ENCODE data around the gene ZNF512. TPM values are rescaled to one million over a fixed set of nuclear protein-coding genes. Genes with fewer than 3 reads are reported as not detected.
A peak's percentile ranks its signal among the peaks of the same experiment; 100 is the strongest.

The ZNF512 gene
- total RNA-seq, 4 donors from 2014 or later = 9.2 to 33.3 (median 20.2) TPM

GRCh38 chr2:27653397-27653796 lies 70.6 kb downstream of the ZNF512 start:
- TF ChIP-seq EP300 (IDR thresholded peaks at IDR 0.05; ENCODE audit: low read depth) (no peak), POLR2A (IDR thresholded peaks at IDR 0.05) (no peak), POLR2AphosphoS5 (IDR thresholded peaks at IDR 0.05) (no peak)
- Histone ChIP-seq H3K27me3 (no peaks in the 10 kb centered on the region), H3K9me3 (no peaks in the 10 kb centered on the region), H3K4me3 (no peak overlapping the region), H3K4me1 (no peaks in the 10 kb centered on the region), H3K27ac (no peak overlapping the region), H3K36me3 (peaks cover 0 to 63% (median 30%) of the 10 kb centered on the region in 4 donors)
- no peak for DNase-seq
- intact Hi-C loops (cut with DNase I; ENCODE audit: low total_unique reads) = no loop called here
- 74 to 90% methylated on average over 2 of the region's 2 CpGs for WGBS, 2 donors (ENCODE audit: low coverage in 1 of 2)
- in situ Hi-C loops (cut with MboI; ENCODE audit: low pct_ligation_motif_present in 1 of 4, low pct_unique_long_range_greater_than_20kb in 1 of 4, low sequenced_read_pairs in 3 of 4) = no loop called here

- no peak for DNase-seq
Observed at GRCh38 chr2:27655155-27655951, 72.5 kb downstream of the ZNF512 start.

GRCh38 chr2:27661371-27661770 lies 78.5 kb downstream of the ZNF512 start:
- WGBS, 2 donors (ENCODE audit: low coverage in 1 of 2) = 83 to 100% methylated on average over 1 of the region's 1 CpG
- in situ Hi-C loops (cut with MboI; ENCODE audit: low pct_ligation_motif_present in 1 of 4, low pct_unique_long_range_greater_than_20kb in 1 of 4, low sequenced_read_pairs in 3 of 4) = no loop called here

More at GRCh38 chr2:27655155-27655951, 72.5 kb downstream of the ZNF512 start:
- no peaks in the 10 kb centered on the region for H3K9me3 ChIP-seq
- H3K4me1 ChIP-seq = no peaks in the 10 kb centered on the region
- H3K4me3 ChIP-seq = no peak overlapping the region
- H3K36me3 ChIP-seq = peaks cover 0 to 59% (median 25%) of the 10 kb centered on the region in 4 donors
- H3K27me3 ChIP-seq = no peaks in the 10 kb centered on the region
- in situ Hi-C loops (cut with MboI; ENCODE audit: low pct_ligation_motif_present in 1 of 4, low pct_unique_long_range_greater_than_20kb in 1 of 4, low sequenced_read_pairs in 3 of 4) = no loop called here
- TF ChIP-seq POLR2AphosphoS5 (IDR thresholded peaks at IDR 0.05) (no peak), EP300 (IDR thresholded peaks at IDR 0.05; ENCODE audit: low read depth) (no peak), POLR2A (IDR thresholded peaks at IDR 0.05) (no peak), CTCF (IDR thresholded peaks at IDR 0.05) (no peak)
- no peak overlapping the region for H3K27ac ChIP-seq
- WGBS, 2 donors (ENCODE audit: low coverage in 1 of 2) = 94 to 96% methylated on average over 5 to 7 of the region's 7 CpGs
- intact Hi-C loops (cut with DNase I; ENCODE audit: low total_unique reads) = no loop called here

GRCh38 chr2:27663285-27664153 lies 80.7 kb downstream of the ZNF512 start, which contains the start of the genes SLC4A1AP and SUPT7L:
Gene SLC4A1AP, plus strand, starts transcription at chr2:27663889. Its CDS starts 26 bp downstream, at chr2:27663915.
Gene SUPT7L, minus strand, starts transcription at chr2:27663614. Its CDS starts 1,422 bp downstream, at chr2:27662192.
- peak; percentile 73 for DNase-seq
- in situ Hi-C loops (cut with MboI; ENCODE audit: low pct_ligation_motif_present in 1 of 4, low pct_unique_long_range_greater_than_20kb in 1 of 4, low sequenced_read_pairs in 3 of 4) = no loop called here
- peaks cover 19 to 29% (median 25%) of the 10 kb centered on the region in 4 donors for H3K4me1 ChIP-seq
- peak within 1 kb of the TSS; percentile 86 to 94 (median 92) for H3K27ac ChIP-seq
- no peaks in the 10 kb centered on the region for H3K9me3 ChIP-seq
- TF ChIP-seq POLR2A (IDR thresholded peaks at IDR 0.05) = peak; percentile 29
- no peak for TF ChIP-seq EP300 (IDR thresholded peaks at IDR 0.05; ENCODE audit: low read depth)
- peak in 2 of 3 donors; percentile 44 to 80 for TF ChIP-seq POLR2AphosphoS5 (IDR thresholded peaks at IDR 0.05)
- no peak for TF ChIP-seq CTCF (IDR thresholded peaks at IDR 0.05)
- no peaks in the 10 kb centered on the region for H3K27me3 ChIP-seq
- intact Hi-C loops (cut with DNase I; ENCODE audit: low total_unique reads) = no loop called here
- 0% methylated on average over 54 of the region's 56 CpGs; no CpG with 5 or more reads in 1 of the 2 donors for WGBS, 2 donors (ENCODE audit: low coverage in 1 of 2)
- peaks cover 0 to 39% (median 6%) of the 10 kb centered on the region in 4 donors for H3K36me3 ChIP-seq
- H3K4me3 ChIP-seq = peak within 1 kb of the TSS; percentile 63 to 94 (median 84)

More at GRCh38 chr2:27661371-27661770, 78.5 kb downstream of the ZNF512 start:
- TF ChIP-seq CTCF (IDR thresholded peaks at IDR 0.05) (no peak), POLR2A (IDR thresholded peaks at IDR 0.05) (no peak), EP300 (IDR thresholded peaks at IDR 0.05; ENCODE audit: low read depth) (no peak), POLR2AphosphoS5 (IDR thresholded peaks at IDR 0.05) (no peak)
- Histone ChIP-seq H3K4me1 (peaks cover 19 to 29% (median 25%) of the 10 kb centered on the region in 4 donors), H3K27ac (no peak overlapping the region), H3K4me3 (no peak overlapping the region), H3K27me3 (no peaks in the 10 kb centered on the region), H3K9me3 (no peaks in the 10 kb centered on the region), H3K36me3 (peaks cover 0 to 25% (median 8%) of the 10 kb centered on the region in 4 donors)
- intact Hi-C loops (cut with DNase I; ENCODE audit: low total_unique reads) = no loop called here
- no peak for DNase-seq
